H1 (cell line): ENCODE data around the gene UBAC1. TPM values are rescaled to one million over a fixed set of nuclear protein-coding genes. Genes with fewer than 3 reads are reported as not detected.

Source experiments
- USF2 ChIP-seq: IDR thresholded peaks from 2 replicates; pipeline ENCODE4 v1.6.1; 2011; ENCODE audit warnings: low read length, improper control_type of control experiment
- polyA plus RNA-seq, 7 experiments: library from polyadenylated mRNA; depleted of rRNA in 3 of 7; stranded (reverse) in 5 of 7; unstranded in 2 of 7; fragments of >200 nt in 5 of 7; fragments of 200-250 nt in 2 of 7; gene quantifications; 1 replicate in 5 of 7; 2 replicates in 1 of 7; 4 replicates in 1 of 7; pipeline versions ENCODE4 v1.2.1 to v1.2.3, GENCODE V29; 2011 to 2013; ENCODE audit warnings: missing spikeins in 2 of 7, mixed read lengths in 2 of 7
- total RNA-seq: library from RNA; stranded (reverse); fragmentation: NEBNext Ultra II Directional; extraction: Animal tissue kit (Norgen Biotek cat#: 25700); gene quantifications from 2 replicates; pipeline ENCODE4 v1.2.1, GENCODE V29; 2021

UBAC1 gene
- total and polyA plus RNA-seq, 2 of the 8 experiments (the other 6 are each of a cell fraction or from before 2014, with no cell fraction given), result 59.3 to 85.2 TPM

GRCh38 chr9:135975834-135976233 is 14.7 kb upstream of the UBAC1 start (continued):
- TF ChIP-seq USF2, result no peak
